Heart left ventricle (tissue), 16 donors: Measurements from ENCODE around the gene CAMK2D. TPM values are rescaled to one million over a fixed set of nuclear protein-coding genes. Genes with fewer than 3 reads are reported as not detected.

ENCODE experiments used
- ATAC-seq, 4 donors: fragments of 200-7000 bp; cut with Tn5 transposase; one replicate each; pipeline ENCODE4 v1.9.1; 2020 to 2022; ENCODE audit warnings: moderate library complexity in 4 of 4, mild to moderate bottlenecking in 3 of 4, moderate number of reproducible peaks in 1 of 4
- DNase-seq, 5 donors: peaks; one replicate each; pipeline ENCODE4 v3.0.0-alpha.2; 2020
- H3K27ac ChIP-seq, 12 donors: fragments of 200-600 bp; sonication (generic) in 4 of 12; one replicate each; pipeline versions ENCODE4 v1.5.0 to v1.8.0; 2016 to 2022; ENCODE audit warnings: mild to moderate bottlenecking in 2 of 12
- H3K27me3 ChIP-seq, 9 donors: fragments of 200-600 bp; sonication (generic) in 2 of 9; one replicate each; pipeline versions ENCODE4 v1.5.1 to v1.8.0; 2016 to 2022; ENCODE audit warnings: mild to moderate bottlenecking in 3 of 9
- H3K36me3 ChIP-seq, 9 donors: fragments of 200-600 bp; sonication (generic) in 2 of 9; one replicate each; pipeline versions ENCODE4 v1.5.0 to v1.8.0; 2018 to 2022; ENCODE audit warnings: mild to moderate bottlenecking in 2 of 9
- H3K4me1 ChIP-seq, 12 donors: fragments of 200-600 bp; sonication (generic) in 4 of 12; one replicate each; pipeline versions ENCODE4 v1.5.0 to v1.8.0; 2016 to 2022; ENCODE audit warnings: mild to moderate bottlenecking in 3 of 12
- H3K4me3 ChIP-seq, 12 donors: fragments of 200-600 bp; sonication (generic) in 4 of 12; one replicate each; pipeline versions ENCODE4 v1.5.0 to v1.8.0; 2017 to 2022; ENCODE audit warnings: mild to moderate bottlenecking in 9 of 12, moderate library complexity in 4 of 12
- H3K9me3 ChIP-seq, 12 donors: fragments of 200-600 bp; sonication (generic) in 4 of 12; one replicate each; pipeline versions ENCODE4 v1.5.0 to v1.8.0; 2016 to 2022; ENCODE audit warnings: mild to moderate bottlenecking in 1 of 12
- POLR2A ChIP-seq, 2 donors: fragments of 450-650 bp; IDR thresholded peaks; one replicate each; pipeline ENCODE4 v1.6.1; 2017; ENCODE audit warnings: antibody characterized with exemption in 2 of 2, mild to moderate bottlenecking in 2 of 2, moderate library complexity in 2 of 2
- WGBS, 4 donors: extraction: QIAGEN DNeasy Blood & Tissue Kit in 2 of 4; methylation state at CpG; one replicate each; pipeline versions ENCODE4 v1.1.5 to v1.1.7; 2013 to 2018; 5-methylcytosine and 5-hydroxymethylcytosine counted together
- intact Hi-C, 10 donors: fragments of 100-400 bp; cut with DNase I; formaldehyde crosslinking; loops; one replicate each; pipeline versions ENCODE4 v1.11.1 to v1.14.2; 2022
- polyA plus RNA-seq, 2 donors: library from polyadenylated mRNA; stranded (reverse); fragments of 200-250 nt; gene quantifications; one replicate each; pipeline ENCODE4 v1.2.3, GENCODE V29; 2013
- total RNA-seq, 9 donors: library from RNA; depleted of rRNA in 2 of 9; stranded (reverse); fragments of >200 nt in 2 of 9; fragmentation: NEBNext Ultra II Directional in 3 of 9; extraction: Animal tissue kit (Norgen Biotek cat#: 25700) in 3 of 9; gene quantifications; one replicate each; pipeline versions ENCODE4 v1.1.0 to v1.2.4, GENCODE V29; 2016 to 2023
- TF ChIP-seq, protein P1 (sequence below), 12 donors: fragments of 200-600 bp; sonication (generic) in 4 of 12; IDR thresholded peaks; one replicate each; pipeline versions ENCODE4 v1.5.0 to v1.8.0; 2018 to 2022; ENCODE audit warnings: antibody characterized with exemption in 12 of 12, mild to moderate bottlenecking in 5 of 12
- donor health status: ischemic (EF 13 %, LVEDD 7.1; RV severe dilation, severe dysfunction).
- donor health status: healthy with polysubstance abuse.
- donor health status: DM: no; HTN: yes; CAD: no.
- donor health status: DM: no; HTN: no; CAD: no.
- donor health status: ischemic (EF 25% LVEDD 6.9; RV normal size, moderate dysfunction).
- donor health status: ischemic (EF 25% LVEDD 5.7; RV mildly dilated, moderate dysfunction).
- donor health status: healthy.
- donor health status: DM: yes; HTN: yes; CAD: no.
- donor health status: ischemic (EF 35%, LVEDD 5.7; RV mildly dilated, moderate dysfunction).
- donor health status: nonischemic (EF 11% LVEDD 7.7; RV severe dilation, severe dysfunction).
- donor health status: DM: yes; HTN: yes; CAD: no.
- donor health status: PGD.
- donor health status: ischemic (EF 29% LVEDD 5.4; RV normal size, mild dysfunction).
- donor health status: nonischemic (EF 23%, LVEDD 6.1; RV moderate dilation, normal function).

The CAMK2D gene
- total and polyA plus RNA-seq, 11 donors = 40.9 to 294 (median 215) TPM

DNA sequence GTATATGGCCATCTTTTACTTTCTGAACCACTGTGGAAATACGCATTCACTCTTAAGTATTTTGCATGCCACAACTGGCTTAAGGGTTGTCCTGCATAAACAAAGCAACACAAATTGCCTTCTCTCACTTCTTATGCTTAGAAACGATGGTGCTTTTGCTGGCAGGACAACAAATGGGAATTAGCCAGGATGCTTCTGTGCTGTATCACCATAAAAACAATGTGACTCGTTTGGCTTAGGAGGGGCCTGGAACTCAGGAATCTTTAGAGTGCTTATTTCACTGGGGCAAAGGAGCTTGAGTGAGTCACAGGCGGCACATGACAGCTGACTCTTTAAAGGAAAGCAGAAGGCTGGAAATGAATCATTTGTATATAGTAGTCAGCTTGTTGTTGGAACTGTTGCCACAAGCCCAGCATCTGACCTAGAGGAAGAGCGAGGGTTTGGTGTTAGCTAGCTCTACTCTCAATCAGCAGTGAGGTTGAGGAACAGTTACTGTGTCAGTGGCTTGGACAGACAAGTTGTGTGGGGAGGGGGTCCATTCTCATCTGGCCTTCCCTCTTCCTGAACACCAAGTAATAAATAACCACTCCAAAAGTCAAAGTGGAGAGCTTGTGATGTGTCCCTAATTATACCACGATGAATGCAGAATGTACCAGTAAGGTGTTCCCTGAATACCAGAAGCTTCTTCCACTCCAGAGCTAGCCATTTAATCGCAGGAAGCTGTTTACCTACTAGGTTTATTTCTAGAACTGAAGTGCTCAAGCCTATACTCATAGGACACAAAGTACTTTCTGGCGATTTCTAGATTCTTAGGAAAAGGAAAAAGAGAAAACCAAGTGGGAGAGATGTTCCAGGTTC is 293.1 kb downstream of the CAMK2D start:
- Histone ChIP-seq H3K27ac (peak overlapping the region; percentile 75 to 95 (median 86)), H3K36me3 (peaks cover 0 to 23% (median 19%) of the 10 kb centered on the region in 9 donors), H3K4me1 (peaks cover 2 to 50% (median 31%) of the 10 kb centered on the region in 12 donors), H3K9me3 (no peaks in the 10 kb centered on the region), H3K27me3 (no peaks in the 10 kb centered on the region), H3K4me3 (peak overlapping the region in 1 of 12 donors; percentile 1)
- intact Hi-C loops = loop anchor here in 3 of 10 donors (5.0 to 10.0 kb wide), 3 partner anchors 66 to 294 kb away; partner anchors contain the start of gene CAMK2D (in 2 of the 3)
- 24 to 35% (median 34%) methylated on average over 8 of the region's 8 CpGs for WGBS, 4 donors
- peak; percentile 92 to 97 (median 96) for ATAC-seq
- TF ChIP-seq POLR2A (IDR thresholded peaks at IDR 0.05) = peak in 1 of 2 donors; percentile 43
- TF ChIP-seq, protein P1, sequence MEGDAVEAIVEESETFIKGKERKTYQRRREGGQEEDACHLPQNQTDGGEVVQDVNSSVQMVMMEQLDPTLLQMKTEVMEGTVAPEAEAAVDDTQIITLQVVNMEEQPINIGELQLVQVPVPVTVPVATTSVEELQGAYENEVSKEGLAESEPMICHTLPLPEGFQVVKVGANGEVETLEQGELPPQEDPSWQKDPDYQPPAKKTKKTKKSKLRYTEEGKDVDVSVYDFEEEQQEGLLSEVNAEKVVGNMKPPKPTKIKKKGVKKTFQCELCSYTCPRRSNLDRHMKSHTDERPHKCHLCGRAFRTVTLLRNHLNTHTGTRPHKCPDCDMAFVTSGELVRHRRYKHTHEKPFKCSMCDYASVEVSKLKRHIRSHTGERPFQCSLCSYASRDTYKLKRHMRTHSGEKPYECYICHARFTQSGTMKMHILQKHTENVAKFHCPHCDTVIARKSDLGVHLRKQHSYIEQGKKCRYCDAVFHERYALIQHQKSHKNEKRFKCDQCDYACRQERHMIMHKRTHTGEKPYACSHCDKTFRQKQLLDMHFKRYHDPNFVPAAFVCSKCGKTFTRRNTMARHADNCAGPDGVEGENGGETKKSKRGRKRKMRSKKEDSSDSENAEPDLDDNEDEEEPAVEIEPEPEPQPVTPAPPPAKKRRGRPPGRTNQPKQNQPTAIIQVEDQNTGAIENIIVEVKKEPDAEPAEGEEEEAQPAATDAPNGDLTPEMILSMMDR (IDR thresholded peaks at IDR 0.05) = no peak
- DNase-seq = peak in 4 of 5 donors; percentile 71 to 89 (median 82)

DNA sequence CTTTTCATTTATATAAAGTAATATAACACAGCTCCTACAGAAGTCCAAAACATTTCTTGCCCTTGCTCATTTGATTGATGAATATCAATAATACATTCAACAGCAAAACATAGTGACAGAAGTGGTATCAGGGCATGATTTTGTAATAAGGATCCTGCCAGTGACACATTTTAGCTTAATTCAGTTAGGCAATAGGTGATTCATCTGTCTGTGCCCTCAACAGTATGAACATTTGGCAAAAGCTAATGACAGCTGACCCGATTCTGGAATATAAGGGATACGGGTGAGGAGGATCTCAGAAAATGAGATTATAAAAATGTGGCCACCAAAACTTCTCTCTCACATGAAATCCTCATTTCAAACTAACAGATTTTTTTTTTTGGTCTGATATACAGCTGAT is 294.0 kb downstream of the CAMK2D start:
- Histone ChIP-seq H3K4me3 (peak overlapping the region in 1 of 12 donors; percentile 1), H3K36me3 (peaks cover 0 to 29% (median 21%) of the 10 kb centered on the region in 9 donors), H3K27ac (peak overlapping the region; percentile 75 to 95 (median 86)), H3K4me1 (peaks cover 2 to 48% (median 29%) of the 10 kb centered on the region in 12 donors), H3K9me3 (no peaks in the 10 kb centered on the region), H3K27me3 (no peaks in the 10 kb centered on the region)
- 42 to 52% (median 47%) methylated on average over 2 of the region's 2 CpGs for WGBS, 4 donors
- DNase-seq (no peak), ATAC-seq (peak in 3 of 4 donors; percentile 21 to 61 (median 41))
- intact Hi-C loops = loop anchor here in 3 of 10 donors (5.0 to 10.0 kb wide), 3 partner anchors 67 to 295 kb away; partner anchors contain the start of gene CAMK2D (in 2 of the 3)
- TF ChIP-seq, protein P1 (IDR thresholded peaks at IDR 0.05) = no peak
- TF ChIP-seq POLR2A (IDR thresholded peaks at IDR 0.05) = no peak

DNA sequence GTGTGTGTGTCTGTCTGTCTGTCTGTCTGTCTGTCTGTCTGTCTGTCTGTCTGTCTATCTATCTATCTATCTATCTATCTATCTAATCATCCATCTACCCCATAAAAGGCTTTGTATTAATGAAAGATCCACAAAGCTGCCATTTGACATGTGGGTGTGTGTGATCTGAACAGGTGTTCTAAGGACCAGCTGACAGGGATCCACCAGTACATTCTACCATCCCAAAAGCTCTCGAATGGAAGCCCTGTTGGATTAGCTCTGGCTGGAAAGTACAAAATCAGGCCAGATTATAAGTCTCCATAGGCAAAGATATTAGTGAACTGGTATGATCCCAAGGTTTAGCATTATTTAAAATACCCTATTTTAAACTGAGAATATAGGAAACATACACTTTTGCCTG is 299.3 kb downstream of the CAMK2D start:
- TF ChIP-seq POLR2A (IDR thresholded peaks at IDR 0.05) = no peak
- TF ChIP-seq, protein P1 (IDR thresholded peaks at IDR 0.05) = no peak
- Histone ChIP-seq H3K27me3 (no peaks in the 10 kb centered on the region), H3K36me3 (peaks cover 0 to 80% (median 58%) of the 10 kb centered on the region in 9 donors), H3K4me1 (peaks cover 0 to 12% (median 1%) of the 10 kb centered on the region in 12 donors), H3K4me3 (no peak overlapping the region), H3K27ac (no peak overlapping the region), H3K9me3 (no peaks in the 10 kb centered on the region)
- 77 to 97% (median 95%) methylated on average over 1 of the region's 1 CpG for WGBS, 4 donors
- no peak for DNase-seq
- no peak for ATAC-seq
- intact Hi-C loops = loop anchor here in 1 of 10 donors (10.0 kb wide), 1 partner anchor 73 kb away; no protein-coding TSS in a partner anchor

- intact Hi-C loops = loop anchor here in 1 of 10 donors (10.0 kb wide), 1 partner anchor 74 kb away; no protein-coding TSS in a partner anchor
- Histone ChIP-seq H3K27me3 (no peaks in the 10 kb centered on the region), H3K4me3 (no peak overlapping the region), H3K4me1 (peaks cover 0 to 2% (median 0%) of the 10 kb centered on the region in 12 donors), H3K36me3 (peaks cover 0 to 90% (median 68%) of the 10 kb centered on the region in 9 donors), H3K27ac (no peak overlapping the region), H3K9me3 (no peaks in the 10 kb centered on the region)
- TF ChIP-seq POLR2A (IDR thresholded peaks at IDR 0.05) = no peak
- TF ChIP-seq, protein P1 (IDR thresholded peaks at IDR 0.05) = no peak
- DNase-seq = no peak
- no peak for ATAC-seq
Measured at GRCh38 chr4:113461281-113461680, 300.3 kb downstream of the CAMK2D start.
